ENCODE data around the gene SUFU. TPM values are rescaled to one million over a fixed set of nuclear protein-coding genes. Genes with fewer than 3 reads are reported as not detected.

SUFU gene
- total RNA-seq, 4 donors from 2014 or later, result 6.5 to 11.0 (median 9.2) TPM

DNA sequence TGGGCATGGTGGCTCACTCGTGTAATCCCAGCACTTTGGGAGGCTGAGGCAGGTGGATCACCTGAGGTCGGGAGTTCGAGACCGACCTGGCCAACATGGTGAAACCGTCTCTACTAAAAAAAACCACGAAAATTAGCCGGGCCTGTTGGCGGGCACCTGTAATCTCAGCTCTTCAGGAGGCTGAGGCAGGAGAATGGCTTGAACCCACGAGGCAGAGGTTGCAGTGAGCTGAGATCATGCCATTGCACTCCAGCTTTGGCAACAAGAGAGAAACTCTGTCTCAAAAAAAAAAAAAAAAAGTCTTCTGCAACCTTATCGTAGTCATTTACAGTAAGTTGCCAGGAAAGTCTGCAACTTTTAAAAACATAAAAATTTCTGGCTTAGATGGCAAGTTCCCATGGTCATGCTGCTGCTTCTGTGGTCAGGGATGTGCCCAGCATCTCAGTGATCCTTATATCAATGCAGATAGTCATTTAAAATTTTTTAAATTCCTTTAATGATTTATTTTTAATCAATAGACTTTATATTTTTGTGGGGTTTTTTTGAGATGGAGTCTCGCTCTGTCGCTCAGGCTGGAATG is 15.6 kb downstream of the SUFU start:
- no peak for TF ChIP-seq POLR2A (IDR thresholded peaks at IDR 0.05)
- TF ChIP-seq, protein P1, sequence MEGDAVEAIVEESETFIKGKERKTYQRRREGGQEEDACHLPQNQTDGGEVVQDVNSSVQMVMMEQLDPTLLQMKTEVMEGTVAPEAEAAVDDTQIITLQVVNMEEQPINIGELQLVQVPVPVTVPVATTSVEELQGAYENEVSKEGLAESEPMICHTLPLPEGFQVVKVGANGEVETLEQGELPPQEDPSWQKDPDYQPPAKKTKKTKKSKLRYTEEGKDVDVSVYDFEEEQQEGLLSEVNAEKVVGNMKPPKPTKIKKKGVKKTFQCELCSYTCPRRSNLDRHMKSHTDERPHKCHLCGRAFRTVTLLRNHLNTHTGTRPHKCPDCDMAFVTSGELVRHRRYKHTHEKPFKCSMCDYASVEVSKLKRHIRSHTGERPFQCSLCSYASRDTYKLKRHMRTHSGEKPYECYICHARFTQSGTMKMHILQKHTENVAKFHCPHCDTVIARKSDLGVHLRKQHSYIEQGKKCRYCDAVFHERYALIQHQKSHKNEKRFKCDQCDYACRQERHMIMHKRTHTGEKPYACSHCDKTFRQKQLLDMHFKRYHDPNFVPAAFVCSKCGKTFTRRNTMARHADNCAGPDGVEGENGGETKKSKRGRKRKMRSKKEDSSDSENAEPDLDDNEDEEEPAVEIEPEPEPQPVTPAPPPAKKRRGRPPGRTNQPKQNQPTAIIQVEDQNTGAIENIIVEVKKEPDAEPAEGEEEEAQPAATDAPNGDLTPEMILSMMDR (IDR thresholded peaks at IDR 0.05), result no peak
- no peaks in the 10 kb centered on the region for H3K9me3 ChIP-seq
- H3K27me3 ChIP-seq, result no peaks in the 10 kb centered on the region
- no peaks in the 10 kb centered on the region for H3K4me1 ChIP-seq
- peak in 1 of 3 donors; percentile 30 for DNase-seq
- no peak overlapping the region for H3K27ac ChIP-seq
- peaks cover 0 to 25% (median 0%) of the 10 kb centered on the region in 3 donors for H3K36me3 ChIP-seq
- H3K4me3 ChIP-seq, result no peak overlapping the region

DNA sequence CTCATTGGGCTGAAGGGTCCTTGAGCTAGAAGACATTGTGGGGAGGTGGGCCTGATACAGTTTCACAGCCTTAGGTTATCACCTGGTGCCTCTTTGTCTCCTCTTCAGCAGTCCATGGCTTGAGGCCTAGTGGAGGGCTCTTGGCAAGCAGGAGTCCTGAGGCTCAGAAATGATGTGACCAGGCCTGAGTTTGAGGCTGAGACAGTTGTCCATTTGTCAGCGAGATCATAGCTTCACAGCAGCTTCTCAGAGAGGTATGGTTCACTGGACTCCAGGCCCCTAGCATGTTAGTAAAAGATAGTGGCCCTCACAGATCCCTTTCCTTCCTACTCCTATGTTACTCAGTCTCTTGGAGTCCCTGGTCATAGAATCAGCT is 19.1 kb downstream of the SUFU start:
- H3K36me3 ChIP-seq, result peaks cover 0 to 28% (median 0%) of the 10 kb centered on the region in 3 donors
- H3K27me3 ChIP-seq, result no peaks in the 10 kb centered on the region
- H3K4me1 ChIP-seq, result no peaks in the 10 kb centered on the region
- H3K27ac ChIP-seq, result no peak overlapping the region
- no peak overlapping the region for H3K4me3 ChIP-seq
- no peak for DNase-seq
- TF ChIP-seq POLR2A (IDR thresholded peaks at IDR 0.05), result no peak
- TF ChIP-seq, protein P1 (IDR thresholded peaks at IDR 0.05), result no peak
- H3K9me3 ChIP-seq, result no peaks in the 10 kb centered on the region

DNA sequence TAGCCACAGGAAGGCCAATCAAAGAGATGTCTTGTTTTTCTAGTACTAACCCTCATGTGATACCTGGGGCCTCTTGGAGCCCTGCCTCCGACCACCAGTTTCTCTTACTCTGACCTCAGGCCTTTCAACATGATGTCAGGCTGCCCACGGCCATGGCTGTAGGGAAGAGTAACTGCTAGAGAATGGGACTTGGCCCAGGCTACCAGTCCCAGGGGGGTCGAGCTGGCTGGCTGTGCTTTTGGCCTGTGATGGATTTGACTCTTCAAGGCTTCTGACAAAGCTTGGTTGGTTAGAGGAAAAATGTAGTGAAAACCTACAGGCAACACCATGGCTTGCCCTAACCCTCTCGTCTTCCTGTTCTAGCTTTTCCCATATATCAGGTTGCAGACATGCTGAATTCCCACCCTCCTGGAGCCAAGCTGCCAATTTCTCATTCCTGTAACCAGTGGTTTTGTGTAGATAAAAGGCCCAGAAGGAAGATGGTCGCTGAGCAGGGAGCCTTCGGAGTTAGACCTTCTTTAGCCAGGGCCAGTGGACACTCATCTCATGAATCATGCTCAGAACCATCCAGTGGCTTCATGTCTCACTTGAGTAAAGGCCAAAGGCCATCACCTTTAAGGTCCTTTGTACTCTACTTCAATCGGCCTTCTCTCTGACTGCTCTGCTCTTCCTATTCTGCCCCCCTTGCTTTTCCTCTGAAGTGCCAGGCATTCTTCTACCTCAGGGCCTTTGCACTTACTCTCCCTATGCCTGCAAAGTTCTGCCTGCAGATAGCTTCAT is 19.7 kb downstream of the SUFU start:
- DNase-seq, result peak in 1 of 3 donors; percentile 26
- Histone ChIP-seq H3K36me3 (peaks cover 0 to 28% (median 0%) of the 10 kb centered on the region in 3 donors), H3K9me3 (no peaks in the 10 kb centered on the region), H3K27me3 (no peaks in the 10 kb centered on the region), H3K27ac (no peak overlapping the region), H3K4me3 (no peak overlapping the region), H3K4me1 (no peaks in the 10 kb centered on the region)
- TF ChIP-seq, protein P1 (IDR thresholded peaks at IDR 0.05), result no peak
- no peak for TF ChIP-seq POLR2A (IDR thresholded peaks at IDR 0.05)

DNA sequence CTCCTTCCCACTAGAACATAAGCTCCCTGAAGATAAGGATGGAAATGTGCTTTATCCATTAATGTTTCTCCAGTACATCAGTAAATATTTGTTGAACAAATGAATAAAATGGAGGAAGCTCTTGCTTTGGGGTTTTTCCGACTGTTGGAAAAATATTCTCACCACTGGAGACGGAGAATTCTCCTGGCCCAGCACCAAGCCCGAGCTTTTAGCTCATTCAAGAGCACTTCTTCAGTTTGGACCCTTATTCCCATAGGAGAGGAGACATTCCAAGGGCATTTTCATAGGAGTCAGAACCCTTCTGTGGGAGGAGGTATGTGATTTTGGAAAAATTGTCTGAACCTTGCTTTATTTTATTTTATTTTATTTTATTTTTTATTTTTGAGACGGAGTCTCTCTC is 21.0 kb downstream of the SUFU start:
- H3K4me1 ChIP-seq, result no peaks in the 10 kb centered on the region
- TF ChIP-seq POLR2A (IDR thresholded peaks at IDR 0.05), result no peak
- TF ChIP-seq, protein P1 (IDR thresholded peaks at IDR 0.05), result no peak
- peaks cover 0 to 28% (median 0%) of the 10 kb centered on the region in 3 donors for H3K36me3 ChIP-seq
- no peak overlapping the region for H3K27ac ChIP-seq
- H3K4me3 ChIP-seq, result no peak overlapping the region
- no peaks in the 10 kb centered on the region for H3K9me3 ChIP-seq
- no peak for DNase-seq
- H3K27me3 ChIP-seq, result no peaks in the 10 kb centered on the region

DNA sequence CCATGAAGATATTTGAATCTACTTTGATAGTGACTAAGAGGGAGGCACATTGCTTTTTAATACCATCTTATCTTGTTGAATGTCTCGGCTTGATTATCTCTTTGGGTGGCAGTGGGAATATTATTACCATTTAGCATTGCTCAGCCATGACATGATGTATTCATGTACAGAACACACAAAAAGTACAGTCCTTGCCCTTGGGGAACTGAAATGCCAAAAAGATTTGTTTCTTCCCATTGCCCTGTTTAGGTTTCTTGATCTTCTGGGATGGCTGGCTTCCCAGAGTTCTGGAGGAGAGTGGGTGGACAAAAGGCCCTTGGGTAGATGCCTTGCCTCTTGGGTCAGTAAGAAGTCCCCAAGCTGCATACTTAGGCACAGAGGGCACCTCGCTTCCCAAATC is 23.8 kb downstream of the SUFU start:
- TF ChIP-seq, protein P1 (IDR thresholded peaks at IDR 0.05), result no peak
- TF ChIP-seq POLR2A (IDR thresholded peaks at IDR 0.05), result no peak
- Histone ChIP-seq H3K27ac (no peak overlapping the region), H3K4me3 (no peak overlapping the region), H3K4me1 (no peaks in the 10 kb centered on the region), H3K9me3 (no peaks in the 10 kb centered on the region), H3K36me3 (peaks cover 0 to 22% (median 0%) of the 10 kb centered on the region in 3 donors), H3K27me3 (no peaks in the 10 kb centered on the region)
- no peak for DNase-seq

Measured in Peyer's patch (tissue), 4 donors.